GM12865 (cell line): Measurements from ENCODE around the gene PKD2L1.
"Not testable (repeated sequence)": the region's sequence is repeated elsewhere in the genome, so short reads cannot be mapped to it uniquely, and the experiment has no call there.

Experiments used
- DNase-seq: peaks from one replicate; pipeline ENCODE4 v3.0.0; 2010; ENCODE audit warnings: low read depth
- H3K4me3 ChIP-seq: 2 replicates; pipeline ENCODE4 v1.5.1; 2011; ENCODE audit warnings: mild to moderate bottlenecking, low read depth, low read length, control low read depth
- CTCF ChIP-seq: IDR thresholded peaks from 2 replicates; pipeline ENCODE4 v1.5.1; 2011; ENCODE audit warnings: low read length, control low read depth, low read depth, inconsistent platforms; ENCODE audit not compliant: insufficient read depth; ENCODE audit errors: missing control alignments

PKD2L1 gene

GRCh38 chr10:100293066-100293465 lies 37.0 kb downstream of the PKD2L1 start:
- H3K4me3 ChIP-seq = no peak overlapping the region
- DNase-seq = no peak
- TF ChIP-seq CTCF = no peak

- not testable (repeated sequence) for DNase-seq, H3K4me3 ChIP-seq
Measured at GRCh38 chr10:100292300-100292699, 37.7 kb downstream of the PKD2L1 start.

GRCh38 chr10:100291356-100291755 lies 38.7 kb downstream of the PKD2L1 start:
- no peak overlapping the region for H3K4me3 ChIP-seq
- no peak for TF ChIP-seq CTCF
- no peak for DNase-seq

- no peak for DNase-seq
- H3K4me3 ChIP-seq = no peak overlapping the region
- no peak for TF ChIP-seq CTCF
Measured at GRCh38 chr10:100289641-100290040, 40.4 kb downstream of the PKD2L1 start.

- no peak overlapping the region for H3K4me3 ChIP-seq
- no peak for DNase-seq
- no peak for TF ChIP-seq CTCF
Measured at GRCh38 chr10:100288196-100288595, 41.8 kb downstream of the PKD2L1 start.

- TF ChIP-seq CTCF = no peak
- DNase-seq = no peak
- H3K4me3 ChIP-seq = no peak overlapping the region
Measured at GRCh38 chr10:100287756-100288155, 42.3 kb downstream of the PKD2L1 start.

- H3K4me3 ChIP-seq = peak within 1 kb of the TSS; percentile 81
- no peak for TF ChIP-seq CTCF
- peak; percentile 91 for DNase-seq
Measured at GRCh38 chr10:100286051-100287033, 43.7 kb downstream of the PKD2L1 start, which contains the start of gene BLOC1S2. Gene BLOC1S2 (minus strand): TSS chr10:100286680. CDS start chr10:100286659, 21 bp downstream.

GRCh38 chr10:100285326-100285725 lies 44.7 kb downstream of the PKD2L1 start:
- peak overlapping the region; percentile 81 for H3K4me3 ChIP-seq
- DNase-seq = not testable (repeated sequence)
